SK-N-SH (cell line): ENCODE results near the gene P2RX5. TPM values are rescaled to one million over a fixed set of nuclear protein-coding genes. Genes with fewer than 3 reads are reported as not detected.

Source experiments
- CTCF ChIA-PET: fragments of 300-600, 350-600 bp; formaldehyde crosslinking; extraction: SDS; loops from one replicate; lab custom pipeline; 2021; lab: Yijun Ruan, JAX
- POLR2A ChIA-PET: fragments of 350-600 bp; sonication (Branson Sonifier 250); formaldehyde crosslinking; extraction: SDS; loops from one replicate; lab custom pipeline; 2020; ENCODE audit warnings: antibody characterized with exemption, inconsistent platforms; lab: Yijun Ruan, JAX
- DNase-seq: peaks from one replicate; pipeline ENCODE4 v3.0.0; 2012
- H2AFZ ChIP-seq: fragments of 200-600 bp; sonication (generic); 2 replicates; pipeline ENCODE4 v1.8.1; 2016; ENCODE audit warnings: antibody characterized with exemption, mild to moderate bottlenecking, low read depth
- H3F3A ChIP-seq: fragments of 200-600 bp; sonication (generic); replicated peaks from 2 replicates; pipeline ENCODE3; 2016; ENCODE audit warnings: antibody characterized with exemption, mild to moderate bottlenecking; ENCODE audit not compliant: insufficient read depth
- H3K27ac ChIP-seq, 2 experiments: fragments of 200-500 bp in 1 of 2; fragments of 200-600 bp in 1 of 2; sonication (Bioruptor generic) in 1 of 2; sonication (generic), shearing (Covaris generic) in 1 of 2; 2 replicates each; pipeline versions ENCODE4 v1.5.1 to v1.6.1; 2014 to 2016; ENCODE audit warnings: low read depth in 2 of 2, inconsistent platforms in 1 of 2, low read length in 1 of 2, mild to moderate bottlenecking in 1 of 2, mixed read lengths in 1 of 2
- H3K27me3 ChIP-seq: fragments of 200-600 bp; sonication (generic), shearing (Covaris generic); 2 replicates; pipeline ENCODE4 v1.6.1; 2016; ENCODE audit warnings: mixed run types; ENCODE audit not compliant: insufficient read depth
- H3K36me3 ChIP-seq, 2 experiments: fragments of 200-500 bp in 1 of 2; fragments of 200-600 bp in 1 of 2; sonication (Bioruptor generic) in 1 of 2; sonication (generic) in 1 of 2; replicated peaks in 1 of 2; 2 replicates each; pipeline versions ENCODE3 to v1.5.1; 2014 to 2016; ENCODE audit warnings: low read length in 1 of 2, mild to moderate bottlenecking in 1 of 2; ENCODE audit not compliant: insufficient read depth in 2 of 2, control insufficient read depth in 1 of 2
- H3K4me1 ChIP-seq, 2 experiments: fragments of 200-500 bp in 1 of 2; fragments of 200-600 bp in 1 of 2; sonication (Bioruptor generic) in 1 of 2; sonication (generic), shearing (Covaris generic) in 1 of 2; 2 replicates each; pipeline versions ENCODE4 v1.5.1 to v1.6.1; 2014 to 2016; ENCODE audit warnings: low read depth in 1 of 2, low read length in 1 of 2, mixed run types in 1 of 2; ENCODE audit not compliant: insufficient read depth in 2 of 2, control insufficient read depth in 1 of 2
- H3K4me2 ChIP-seq: fragments of 200-600 bp; sonication (generic), shearing (Covaris generic); 2 replicates; pipeline ENCODE4 v1.6.1; 2017; ENCODE audit warnings: mixed run types
- H3K4me3 ChIP-seq, 2 experiments: fragments of 200-500 bp in 1 of 2; fragments of 200-600 bp in 1 of 2; sonication (Bioruptor generic) in 1 of 2; sonication (generic), shearing (Covaris generic) in 1 of 2; 2 replicates each; pipeline versions ENCODE4 v1.5.1 to v1.8.1; 2014 to 2016; ENCODE audit warnings: low read depth in 2 of 2, inconsistent platforms in 1 of 2, low read length in 1 of 2, mild to moderate bottlenecking in 1 of 2, mixed read lengths in 1 of 2, moderate library complexity in 1 of 2
- H3K79me2 ChIP-seq: fragments of 200-600 bp; sonication (generic); 2 replicates; pipeline ENCODE4 v1.8.1; 2017; ENCODE audit warnings: mild to moderate bottlenecking; ENCODE audit not compliant: insufficient read depth
- H3K9ac ChIP-seq: fragments of 200-600 bp; sonication (generic); 2 replicates; pipeline ENCODE4 v1.6.1; 2017; ENCODE audit warnings: mixed run types
- H3K9me2 ChIP-seq: fragments of 200-600 bp; sonication (generic); 2 replicates; pipeline ENCODE4 v1.6.1; 2017; ENCODE audit warnings: mixed run types
- H3K9me3 ChIP-seq: fragments of 200-600 bp; sonication (generic); 2 replicates; pipeline ENCODE4 v1.6.1; 2017; ENCODE audit warnings: mixed run types, mild to moderate bottlenecking, moderate library complexity
- H4K20me1 ChIP-seq: fragments of 200-600 bp; sonication (generic); 2 replicates; pipeline ENCODE4 v1.6.1; 2017; ENCODE audit warnings: mild to moderate bottlenecking, mixed run types; ENCODE audit not compliant: insufficient read depth
- CHD2 ChIP-seq: fragments of 150-350 bp; IDR thresholded peaks from 2 replicates; pipeline ENCODE4 v1.6.1; 2018; ENCODE audit warnings: low read length; ENCODE audit not compliant: partially characterized antibody
- ELF1 ChIP-seq: IDR thresholded peaks from 2 replicates; pipeline ENCODE4 v1.4.0; 2012
- EP300 ChIP-seq, 2 experiments: IDR thresholded peaks; 2 replicates each; pipeline versions ENCODE4 v1.4.0 to v1.6.1; 2012; ENCODE audit warnings: borderline replicate concordance in 1 of 2, low read depth in 1 of 2, low read length in 1 of 2
- FOSL2 ChIP-seq: IDR thresholded peaks from 2 replicates; pipeline ENCODE4 v1.4.0; 2012; ENCODE audit warnings: low read depth, mild to moderate bottlenecking, moderate library complexity, borderline replicate concordance
- FOXJ3 ChIP-seq: sonication (generic); formaldehyde crosslinking; IDR thresholded peaks from 2 replicates; pipeline ENCODE4 v1.5.1; 2020; ENCODE audit warnings: mild to moderate bottlenecking, missing genetic modification reagents
- FOXM1 ChIP-seq: IDR thresholded peaks from 2 replicates; pipeline ENCODE4 v1.4.0; 2012; ENCODE audit warnings: low read depth, mild to moderate bottlenecking
- JUND ChIP-seq: IDR thresholded peaks from 2 replicates; pipeline ENCODE4 v1.4.0; 2012
- MXI1 ChIP-seq: IDR thresholded peaks from 2 replicates; pipeline ENCODE4 v1.6.1; 2012; ENCODE audit warnings: mild to moderate bottlenecking, low read depth, low read length, improper control_type of control experiment
- NRF1 ChIP-seq: IDR thresholded peaks from 2 replicates; pipeline ENCODE4 v1.6.1; 2012; ENCODE audit warnings: low read depth, mild to moderate bottlenecking, low read length
- POLR2AphosphoS5 ChIP-seq: IDR thresholded peaks from 2 replicates; pipeline ENCODE4 v1.6.1; 2012; ENCODE audit warnings: low read depth, low read length
- SIN3A ChIP-seq: IDR thresholded peaks from 2 replicates; pipeline ENCODE4 v1.6.1; 2012; ENCODE audit warnings: low read depth, mild to moderate bottlenecking, low read length, moderate library complexity, borderline replicate concordance
- SMC3 ChIP-seq: IDR thresholded peaks from 2 replicates; pipeline ENCODE4 v1.6.1; 2012; ENCODE audit warnings: low read depth, low read length, improper control_type of control experiment
- TAF1 ChIP-seq: IDR thresholded peaks from 2 replicates; pipeline ENCODE4 v1.6.1; 2012; ENCODE audit warnings: low read depth, mild to moderate bottlenecking, low read length, moderate library complexity, borderline replicate concordance
- TCF12 ChIP-seq: IDR thresholded peaks from 2 replicates; pipeline ENCODE4 v1.4.0; 2012
- YY1 ChIP-seq: IDR thresholded peaks from 2 replicates; pipeline ENCODE4 v1.4.0; 2012; ENCODE audit warnings: low read depth, mild to moderate bottlenecking
- WGBS: methylation state at CpG from one replicate; pipeline ENCODE4 v1.1.6; 2017; ENCODE audit warnings: low lambda C conversion rate; 5-methylcytosine and 5-hydroxymethylcytosine counted together
- polyA plus RNA-seq, 3 experiments: library from polyadenylated mRNA; depleted of rRNA; stranded (reverse); fragments of >200 nt; gene quantifications; 2 replicates each; pipeline ENCODE4 v1.2.3, GENCODE V29; 2012
- TF ChIP-seq, protein P1 (sequence below): IDR thresholded peaks from 2 replicates; pipeline ENCODE4 v1.4.0; 2012; ENCODE audit warnings: low read depth, borderline replicate concordance
- TF ChIP-seq, protein P2 (sequence below): IDR thresholded peaks from 2 replicates; pipeline ENCODE4; 2012
- TF ChIP-seq, protein P3 (sequence below): fragments of 200-600 bp; sonication (generic); IDR thresholded peaks from 2 replicates; pipeline ENCODE4 v1.6.1; 2017; ENCODE audit warnings: antibody characterized with exemption, mild to moderate bottlenecking, moderate library complexity
- TF ChIP-seq, protein P4 (sequence below): IDR thresholded peaks from 2 replicates; pipeline ENCODE4 v1.6.1; 2012; ENCODE audit warnings: mild to moderate bottlenecking, low read depth, low read length, moderate library complexity
- TF ChIP-seq, protein P5 (sequence below): IDR thresholded peaks from 2 replicates; pipeline ENCODE4 v1.4.0; 2012; ENCODE audit warnings: low read depth
- TF ChIP-seq, protein P6 (sequence below): IDR thresholded peaks from 2 replicates; pipeline ENCODE4 v1.4.0; 2012; ENCODE audit warnings: low read depth, borderline replicate concordance

The P2RX5 gene
- polyA plus RNA-seq, 1 of the 3 experiments (the other 2 are of a cell fraction) = 0.97 TPM

DNA sequence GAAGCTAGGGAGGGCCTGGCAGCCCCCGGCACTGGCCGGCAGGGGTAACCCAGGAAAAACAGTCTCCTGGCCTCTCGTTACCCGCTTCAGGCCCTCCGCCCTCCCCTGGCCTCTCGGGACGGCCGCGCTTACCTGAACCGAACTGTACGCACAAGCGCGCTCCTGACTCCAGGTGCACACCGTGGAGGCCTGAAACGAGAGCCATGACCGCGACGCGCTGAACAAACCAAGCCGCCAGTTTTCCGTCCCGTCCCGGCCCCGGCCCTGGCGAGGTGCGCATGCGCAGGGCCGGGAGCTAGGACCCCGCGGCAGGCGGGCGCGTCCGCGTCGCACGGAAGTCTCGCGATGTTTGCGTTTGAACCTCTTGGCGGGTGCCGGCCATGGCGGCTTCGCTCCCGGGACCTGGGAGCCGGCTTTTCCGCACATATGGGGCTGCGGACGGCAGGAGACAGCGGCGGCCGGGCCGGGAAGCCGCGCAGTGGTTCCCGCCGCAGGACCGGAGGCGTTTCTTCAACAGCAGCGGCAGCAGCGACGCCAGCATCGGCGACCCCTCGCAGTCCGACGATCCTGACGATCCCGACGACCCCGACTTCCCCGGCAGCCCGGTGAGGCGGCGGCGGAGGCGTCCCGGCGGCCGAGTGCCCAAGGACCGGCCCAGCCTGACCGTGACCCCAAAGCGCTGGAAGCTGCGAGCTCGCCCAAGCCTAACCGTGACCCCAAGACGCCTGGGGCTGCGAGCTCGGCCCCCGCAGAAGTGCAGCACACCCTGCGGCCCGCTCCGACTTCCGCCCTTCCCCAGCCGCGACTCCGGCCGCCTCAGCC, 27.8 kb upstream of the P2RX5 start, which contains the start of gene HASPIN:
Gene HASPIN, plus strand, starts transcription at position 348 of the 822 bp plus-strand sequence. Its CDS starts 33 bp downstream, at position 381.
- Histone ChIP-seq H3K4me3 (peak within 1 kb of the TSS; percentile 77 to 85), H3K36me3 (peaks cover 5 to 17% of the 10 kb centered on the region in 2 experiments), H3K9me3 (no peaks in the 10 kb centered on the region), H2AFZ (peak within 1 kb of the TSS; percentile 77), H3K9me2 (no peaks in the 10 kb centered on the region), H4K20me1 (no peaks in the 10 kb centered on the region), H3K27me3 (no peaks in the 10 kb centered on the region), H3K27ac (peak within 1 kb of the TSS; percentile 55 to 87; a peak in 3 of 4 replicates), H3K4me1 (peaks cover 18% of the 10 kb centered on the region in 2 experiments; a peak in 3 of 4 replicates), H3K4me2 (peak within 1 kb of the TSS; percentile 93), H3K79me2 (peaks cover 62% of the 10 kb centered on the region), H3F3A (peaks cover 12% of the 10 kb centered on the region), H3K9ac (peak within 1 kb of the TSS; percentile 85)
- TF ChIP-seq ELF1 = peak; percentile 55; the same call in 1 of the 2 replicates
- TF ChIP-seq JUND = no peak
- TF ChIP-seq, protein P1, sequence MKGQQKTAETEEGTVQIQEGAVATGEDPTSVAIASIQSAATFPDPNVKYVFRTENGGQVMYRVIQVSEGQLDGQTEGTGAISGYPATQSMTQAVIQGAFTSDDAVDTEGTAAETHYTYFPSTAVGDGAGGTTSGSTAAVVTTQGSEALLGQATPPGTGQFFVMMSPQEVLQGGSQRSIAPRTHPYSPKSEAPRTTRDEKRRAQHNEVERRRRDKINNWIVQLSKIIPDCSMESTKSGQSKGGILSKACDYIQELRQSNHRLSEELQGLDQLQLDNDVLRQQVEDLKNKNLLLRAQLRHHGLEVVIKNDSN = peak; percentile 17; the same call in 1 of the 2 replicates
- TF ChIP-seq, protein P2, sequence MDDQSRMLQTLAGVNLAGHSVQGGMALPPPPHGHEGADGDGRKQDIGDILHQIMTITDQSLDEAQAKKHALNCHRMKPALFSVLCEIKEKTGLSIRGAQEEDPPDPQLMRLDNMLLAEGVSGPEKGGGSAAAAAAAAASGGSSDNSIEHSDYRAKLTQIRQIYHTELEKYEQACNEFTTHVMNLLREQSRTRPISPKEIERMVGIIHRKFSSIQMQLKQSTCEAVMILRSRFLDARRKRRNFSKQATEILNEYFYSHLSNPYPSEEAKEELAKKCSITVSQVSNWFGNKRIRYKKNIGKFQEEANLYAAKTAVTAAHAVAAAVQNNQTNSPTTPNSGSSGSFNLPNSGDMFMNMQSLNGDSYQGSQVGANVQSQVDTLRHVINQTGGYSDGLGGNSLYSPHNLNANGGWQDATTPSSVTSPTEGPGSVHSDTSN = peak; percentile 38; the same call in 1 of the 2 replicates
- peak; percentile 100 for TF ChIP-seq SIN3A
- TF ChIP-seq, protein P3, sequence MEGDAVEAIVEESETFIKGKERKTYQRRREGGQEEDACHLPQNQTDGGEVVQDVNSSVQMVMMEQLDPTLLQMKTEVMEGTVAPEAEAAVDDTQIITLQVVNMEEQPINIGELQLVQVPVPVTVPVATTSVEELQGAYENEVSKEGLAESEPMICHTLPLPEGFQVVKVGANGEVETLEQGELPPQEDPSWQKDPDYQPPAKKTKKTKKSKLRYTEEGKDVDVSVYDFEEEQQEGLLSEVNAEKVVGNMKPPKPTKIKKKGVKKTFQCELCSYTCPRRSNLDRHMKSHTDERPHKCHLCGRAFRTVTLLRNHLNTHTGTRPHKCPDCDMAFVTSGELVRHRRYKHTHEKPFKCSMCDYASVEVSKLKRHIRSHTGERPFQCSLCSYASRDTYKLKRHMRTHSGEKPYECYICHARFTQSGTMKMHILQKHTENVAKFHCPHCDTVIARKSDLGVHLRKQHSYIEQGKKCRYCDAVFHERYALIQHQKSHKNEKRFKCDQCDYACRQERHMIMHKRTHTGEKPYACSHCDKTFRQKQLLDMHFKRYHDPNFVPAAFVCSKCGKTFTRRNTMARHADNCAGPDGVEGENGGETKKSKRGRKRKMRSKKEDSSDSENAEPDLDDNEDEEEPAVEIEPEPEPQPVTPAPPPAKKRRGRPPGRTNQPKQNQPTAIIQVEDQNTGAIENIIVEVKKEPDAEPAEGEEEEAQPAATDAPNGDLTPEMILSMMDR = peak; percentile 29; the same call in 1 of the 2 replicates
- TF ChIP-seq EP300 (IDR thresholded peaks at IDR 0.05; ENCODE audit: borderline replicate concordance in 1 of 2, low read depth in 1 of 2, low read length in 1 of 2) = no peak
- TF ChIP-seq, protein P4, sequence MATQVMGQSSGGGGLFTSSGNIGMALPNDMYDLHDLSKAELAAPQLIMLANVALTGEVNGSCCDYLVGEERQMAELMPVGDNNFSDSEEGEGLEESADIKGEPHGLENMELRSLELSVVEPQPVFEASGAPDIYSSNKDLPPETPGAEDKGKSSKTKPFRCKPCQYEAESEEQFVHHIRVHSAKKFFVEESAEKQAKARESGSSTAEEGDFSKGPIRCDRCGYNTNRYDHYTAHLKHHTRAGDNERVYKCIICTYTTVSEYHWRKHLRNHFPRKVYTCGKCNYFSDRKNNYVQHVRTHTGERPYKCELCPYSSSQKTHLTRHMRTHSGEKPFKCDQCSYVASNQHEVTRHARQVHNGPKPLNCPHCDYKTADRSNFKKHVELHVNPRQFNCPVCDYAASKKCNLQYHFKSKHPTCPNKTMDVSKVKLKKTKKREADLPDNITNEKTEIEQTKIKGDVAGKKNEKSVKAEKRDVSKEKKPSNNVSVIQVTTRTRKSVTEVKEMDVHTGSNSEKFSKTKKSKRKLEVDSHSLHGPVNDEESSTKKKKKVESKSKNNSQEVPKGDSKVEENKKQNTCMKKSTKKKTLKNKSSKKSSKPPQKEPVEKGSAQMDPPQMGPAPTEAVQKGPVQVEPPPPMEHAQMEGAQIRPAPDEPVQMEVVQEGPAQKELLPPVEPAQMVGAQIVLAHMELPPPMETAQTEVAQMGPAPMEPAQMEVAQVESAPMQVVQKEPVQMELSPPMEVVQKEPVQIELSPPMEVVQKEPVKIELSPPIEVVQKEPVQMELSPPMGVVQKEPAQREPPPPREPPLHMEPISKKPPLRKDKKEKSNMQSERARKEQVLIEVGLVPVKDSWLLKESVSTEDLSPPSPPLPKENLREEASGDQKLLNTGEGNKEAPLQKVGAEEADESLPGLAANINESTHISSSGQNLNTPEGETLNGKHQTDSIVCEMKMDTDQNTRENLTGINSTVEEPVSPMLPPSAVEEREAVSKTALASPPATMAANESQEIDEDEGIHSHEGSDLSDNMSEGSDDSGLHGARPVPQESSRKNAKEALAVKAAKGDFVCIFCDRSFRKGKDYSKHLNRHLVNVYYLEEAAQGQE = 0 out of 2 replicates have a peak, but pooled peaks have one; percentile 25
- peak; percentile 91 for TF ChIP-seq MXI1
- no peak for TF ChIP-seq FOXJ3 (CRISPR knock-in tag)
- peak; percentile 95 for TF ChIP-seq NRF1
- TF ChIP-seq, protein P5, sequence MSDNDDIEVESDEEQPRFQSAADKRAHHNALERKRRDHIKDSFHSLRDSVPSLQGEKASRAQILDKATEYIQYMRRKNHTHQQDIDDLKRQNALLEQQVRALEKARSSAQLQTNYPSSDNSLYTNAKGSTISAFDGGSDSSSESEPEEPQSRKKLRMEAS = peak; percentile 60
- no peak for TF ChIP-seq SMC3
- TF ChIP-seq, protein P6, sequence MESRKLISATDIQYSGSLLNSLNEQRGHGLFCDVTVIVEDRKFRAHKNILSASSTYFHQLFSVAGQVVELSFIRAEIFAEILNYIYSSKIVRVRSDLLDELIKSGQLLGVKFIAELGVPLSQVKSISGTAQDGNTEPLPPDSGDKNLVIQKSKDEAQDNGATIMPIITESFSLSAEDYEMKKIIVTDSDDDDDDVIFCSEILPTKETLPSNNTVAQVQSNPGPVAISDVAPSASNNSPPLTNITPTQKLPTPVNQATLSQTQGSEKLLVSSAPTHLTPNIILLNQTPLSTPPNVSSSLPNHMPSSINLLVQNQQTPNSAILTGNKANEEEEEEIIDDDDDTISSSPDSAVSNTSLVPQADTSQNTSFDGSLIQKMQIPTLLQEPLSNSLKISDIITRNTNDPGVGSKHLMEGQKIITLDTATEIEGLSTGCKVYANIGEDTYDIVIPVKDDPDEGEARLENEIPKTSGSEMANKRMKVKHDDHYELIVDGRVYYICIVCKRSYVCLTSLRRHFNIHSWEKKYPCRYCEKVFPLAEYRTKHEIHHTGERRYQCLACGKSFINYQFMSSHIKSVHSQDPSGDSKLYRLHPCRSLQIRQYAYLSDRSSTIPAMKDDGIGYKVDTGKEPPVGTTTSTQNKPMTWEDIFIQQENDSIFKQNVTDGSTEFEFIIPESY = peak; percentile 100
- peak; percentile 83 for TF ChIP-seq TAF1
- TF ChIP-seq FOXM1 = peak; percentile 72
- peak; percentile 90 for TF ChIP-seq POLR2AphosphoS5
- peak; percentile 89 for TF ChIP-seq YY1
- TF ChIP-seq FOSL2 = peak; percentile 31; the same call in 1 of the 2 replicates
- TF ChIP-seq CHD2 = peak; percentile 99
- no peak for TF ChIP-seq TCF12
- 0% methylated on average over 17 of the region's 98 CpGs for WGBS
- ChIA-PET CTCF (interaction anchor here (0.6 to 8.2 kb wide), 10 partner anchors 12 to 675 kb away, joined by 3 to 97 read pairs (median 4); partner anchors contain the start of gene P2RX5), POLR2A (interaction anchor here (0.7 to 1.5 kb wide), 3 partner anchors 13 to 122 kb away, joined by 3 read pairs; partner anchors contain the start of gene NCBP3)
- DNase-seq = peak; percentile 100
